ENCODE results near the gene KRTAP9-4.
"Not testable (repeated sequence)": the region's sequence is repeated elsewhere in the genome, so short reads cannot be mapped to it uniquely, and the experiment has no call there.

The KRTAP9-4 gene

DNA sequence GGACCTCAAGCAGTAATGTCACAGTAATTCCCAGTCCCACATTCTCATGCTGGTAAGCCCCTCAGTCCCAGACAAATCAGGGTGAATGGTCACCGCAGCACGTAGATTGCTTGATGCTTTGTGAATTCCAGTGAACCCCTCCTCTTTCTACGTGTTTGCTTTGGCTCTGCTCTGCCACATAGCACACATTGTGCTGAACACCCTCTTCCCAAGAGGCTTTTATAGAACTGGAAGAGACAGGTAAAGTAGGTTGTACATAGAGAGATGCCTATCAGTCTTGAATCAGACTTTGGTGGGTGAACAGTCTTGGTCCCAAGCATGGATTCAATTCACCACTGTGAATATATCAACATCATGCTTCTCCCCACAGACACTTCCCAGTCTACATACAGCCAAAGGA lies 15.1 kb downstream of the KRTAP9-4 start:
- DNase-seq (ENCODE audit: low read depth in 2 of 2), result no peak

- no peak for DNase-seq (ENCODE audit: low read depth in 2 of 2)
Measured at GRCh38 chr17:41265078-41265477, 15.6 kb downstream of the KRTAP9-4 start, which contains the start of gene KRTAP9-6. Gene KRTAP9-6, plus strand, starts transcription at chr17:41265378. Its CDS starts 0 bp downstream, at chr17:41265378.

DNA sequence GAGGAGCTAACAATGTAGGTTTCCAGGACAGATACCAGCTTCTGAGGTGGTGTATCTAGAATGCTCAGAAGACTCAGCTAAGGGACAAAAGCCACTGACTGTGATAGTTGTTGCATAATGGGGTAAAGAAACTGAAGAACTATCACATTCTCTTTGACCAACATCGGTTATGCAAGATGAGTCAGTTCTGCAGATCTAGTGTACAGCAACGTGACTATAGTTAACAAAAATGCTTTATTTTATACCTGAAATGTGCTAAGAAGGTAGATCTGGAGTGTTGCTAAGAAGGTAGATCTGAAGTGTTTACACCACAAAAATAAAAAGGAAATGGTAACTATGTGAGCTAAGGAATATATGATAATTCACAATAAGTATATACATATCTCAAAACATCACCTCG lies 18.2 kb downstream of the KRTAP9-4 start:
- no peak for DNase-seq (ENCODE audit: low read depth in 2 of 2)

GRCh38 chr17:41271323-41271722 lies 21.8 kb downstream of the KRTAP9-4 start:
- not testable (repeated sequence) for DNase-seq (ENCODE audit: low read depth in 2 of 2)

DNA sequence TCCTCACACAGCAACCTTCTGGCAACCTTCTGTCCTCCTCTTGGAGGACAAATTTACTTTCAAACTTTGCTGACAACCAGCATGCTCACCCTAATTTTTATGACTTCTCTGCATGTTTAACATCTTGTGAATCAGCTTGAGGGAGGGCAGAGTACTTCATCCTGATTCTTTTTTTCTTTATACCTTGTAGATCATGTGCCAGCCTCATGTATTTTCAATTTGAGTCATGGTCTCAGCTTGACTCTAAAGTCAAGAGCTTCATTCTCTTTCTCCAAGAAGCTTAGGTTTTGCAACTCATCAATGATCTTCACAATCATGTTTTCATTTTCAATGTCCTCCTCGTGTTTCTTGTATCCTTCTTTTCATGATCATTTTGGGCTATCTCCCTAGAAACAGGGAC lies 22.4 kb downstream of the KRTAP9-4 start:
- DNase-seq (ENCODE audit: low read depth in 2 of 2), result no peak

- DNase-seq (ENCODE audit: low read depth in 2 of 2), result not testable (repeated sequence)
Measured at GRCh38 chr17:41275648-41276190, 26.2 kb downstream of the KRTAP9-4 start, which contains the start of gene KRTAP9-7. Gene KRTAP9-7, plus strand, starts transcription at chr17:41275698. Its CDS starts 0 bp downstream, at chr17:41275698.

DNA sequence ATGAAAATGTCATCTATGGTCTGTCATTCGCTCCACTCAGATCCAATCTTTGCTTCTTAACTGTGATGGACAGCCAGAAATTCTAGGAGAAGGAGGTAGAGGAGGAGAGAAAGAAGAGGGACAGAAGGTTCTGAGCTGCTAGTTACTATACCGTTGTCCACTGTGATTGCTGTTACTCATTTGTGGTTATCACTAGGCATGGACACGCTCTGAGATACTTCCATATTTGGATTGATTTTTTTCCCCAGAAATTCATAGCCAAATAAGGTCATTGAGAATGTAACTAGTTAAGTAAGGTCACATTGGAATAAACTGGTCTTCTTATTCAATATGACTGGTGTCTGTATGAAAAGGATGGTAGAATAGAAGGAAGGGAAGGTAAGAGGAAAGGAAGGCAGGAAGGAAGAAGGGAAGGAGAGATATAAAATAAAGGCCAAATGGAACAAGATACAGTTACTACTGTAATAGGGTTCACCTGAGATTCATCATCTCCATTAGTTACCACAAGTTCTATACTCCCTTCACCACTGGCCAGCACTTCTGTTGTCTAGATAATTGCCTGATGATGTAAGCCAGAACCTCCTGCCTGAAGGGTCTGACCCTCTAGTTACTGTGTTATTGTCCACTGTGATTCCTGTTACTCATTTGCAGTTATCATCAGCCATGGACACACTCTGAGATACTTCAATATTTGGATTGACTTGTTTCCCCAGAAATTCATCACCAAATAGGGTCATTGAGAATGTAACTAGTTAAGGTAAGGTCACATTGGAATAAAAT lies 28.9 kb downstream of the KRTAP9-4 start:
- no peak for DNase-seq (ENCODE audit: low read depth in 2 of 2)

- DNase-seq (ENCODE audit: low read depth in 2 of 2), result no peak
Measured at GRCh38 chr17:41284043-41284442, 34.6 kb downstream of the KRTAP9-4 start.

GRCh38 chr17:41284546-41284945 lies 35.1 kb downstream of the KRTAP9-4 start:
- no peak for DNase-seq (ENCODE audit: low read depth in 2 of 2)

- no peak for DNase-seq (ENCODE audit: low read depth in 2 of 2)
Measured at GRCh38 chr17:41287050-41287449, 37.6 kb downstream of the KRTAP9-4 start.

- no peak for DNase-seq (ENCODE audit: low read depth in 2 of 2)
Measured at GRCh38 chr17:41294016-41294415, 44.5 kb downstream of the KRTAP9-4 start.

DNA sequence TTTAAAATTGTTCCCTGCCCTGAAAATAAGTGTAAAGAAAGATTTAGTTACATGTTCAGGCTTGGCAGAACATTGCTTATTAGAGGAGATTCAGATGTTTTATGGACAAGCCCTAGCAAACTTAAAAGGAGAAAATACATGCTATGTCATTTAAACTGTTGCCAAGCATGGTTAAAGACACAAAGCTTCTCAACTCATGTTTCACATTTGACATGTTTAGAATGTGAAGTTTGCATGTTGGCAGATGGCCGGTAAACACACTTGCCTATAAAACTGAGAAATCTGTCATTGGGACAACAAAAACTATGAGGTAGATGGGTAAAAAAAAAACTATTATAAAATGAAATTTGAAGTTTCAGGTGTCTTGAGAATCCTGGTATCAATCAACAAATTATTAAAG lies 47.4 kb downstream of the KRTAP9-4 start:
- no peak for DNase-seq (ENCODE audit: low read depth in 2 of 2)

- DNase-seq (ENCODE audit: low read depth in 2 of 2), result no peak
Measured at GRCh38 chr17:41298458-41299135, 49.1 kb downstream of the KRTAP9-4 start.
